ENCODE measurements around the gene CHTF8. TPM values are rescaled to one million over a fixed set of nuclear protein-coding genes. Genes with fewer than 3 reads are reported as not detected.

Gene CHTF8
- total RNA-seq, 2 experiments from 2014 or later = 25.8 to 28.5 TPM

GRCh38 chr16:69113216-69113615, 19.2 kb downstream of the CHTF8 start:
- intact Hi-C loops (cut with DNase I, micrococcal nuclease) = no loop called here
- H3K36me3 ChIP-seq (ENCODE audit: insufficient read depth, low read length) = peaks cover 43% of the 10 kb centered on the region
- H3K9me3 Mint-ChIP-seq = no peaks in the 10 kb centered on the region
- peaks cover 76% of the 10 kb centered on the region for H3K36me3 Mint-ChIP-seq (ENCODE audit: low read depth)
- DNase-seq (no peak), ATAC-seq (ENCODE audit: poor library complexity) (no peak)
- no peaks in the 10 kb centered on the region for H3K9me3 ChIP-seq (ENCODE audit: control insufficient read depth in 1 of 2, insufficient read depth in 1 of 2, low read length in 2 of 2)
- ChIA-PET CTCF (interaction anchor here (1.3 to 2.2 kb wide), 2 partner anchors 11 to 16 kb away, joined by 7 to 17 read pairs; no protein-coding TSS in a partner anchor), POLR2A (no interaction called here)
- peaks cover 1% of the 10 kb centered on the region for H3K4me1 Mint-ChIP-seq (ENCODE audit: low read depth)
- peaks cover 9 to 12% of the 10 kb centered on the region in 2 experiments for H3K27me3 ChIP-seq (ENCODE audit: control insufficient read depth in 1 of 2, insufficient read depth in 2 of 2, low read length in 2 of 2)
- H3K27ac ChIP-seq (ENCODE audit: low read depth in 1 of 2, low read length in 2 of 2) = no peak overlapping the region
- H3K4me3 Mint-ChIP-seq = no peak overlapping the region
- H3K27ac Mint-ChIP-seq = no peak overlapping the region
- H3K27me3 Mint-ChIP-seq = peaks cover 15% of the 10 kb centered on the region
- peaks cover 5% of the 10 kb centered on the region for H3K4me1 ChIP-seq (ENCODE audit: insufficient read depth, low read length)
- no peak overlapping the region for H3K4me3 ChIP-seq (ENCODE audit: low read length)
- no peak for TF ChIP-seq CTCF (IDR thresholded peaks at IDR 0.05)

GRCh38 chr16:69112285-69113129, 19.9 kb downstream of the CHTF8 start:
- peak; percentile 74 for TF ChIP-seq CTCF (IDR thresholded peaks at IDR 0.05)
- peak in 12 of 14 experiments; percentile 18 to 62 (median 34) for DNase-seq
- ATAC-seq (ENCODE audit: poor library complexity) = peak; percentile 63
- H3K27ac Mint-ChIP-seq = no peak overlapping the region
- peaks cover 21% of the 10 kb centered on the region for H3K27me3 Mint-ChIP-seq
- H3K36me3 ChIP-seq (ENCODE audit: insufficient read depth, low read length) = peaks cover 36% of the 10 kb centered on the region
- H3K4me1 Mint-ChIP-seq (ENCODE audit: low read depth) = peaks cover 7% of the 10 kb centered on the region
- CTCF ChIA-PET = interaction anchor here (1.3 to 2.2 kb wide), 2 partner anchors 12 to 17 kb away, joined by 7 to 17 read pairs; no protein-coding TSS in a partner anchor
- intact Hi-C loops (cut with DNase I, micrococcal nuclease) = no loop called here
- no peak overlapping the region for H3K4me3 ChIP-seq (ENCODE audit: low read length)
- no peak overlapping the region for H3K27ac ChIP-seq (ENCODE audit: low read depth in 1 of 2, low read length in 2 of 2)
- peaks cover 16 to 18% of the 10 kb centered on the region in 2 experiments for H3K27me3 ChIP-seq (ENCODE audit: control insufficient read depth in 1 of 2, insufficient read depth in 2 of 2, low read length in 2 of 2)
- no peaks in the 10 kb centered on the region for H3K9me3 Mint-ChIP-seq
- H3K36me3 Mint-ChIP-seq (ENCODE audit: low read depth) = peaks cover 71% of the 10 kb centered on the region
- POLR2A ChIA-PET = no interaction called here
- no peaks in the 10 kb centered on the region for H3K9me3 ChIP-seq (ENCODE audit: control insufficient read depth in 1 of 2, insufficient read depth in 1 of 2, low read length in 2 of 2)
- no peak overlapping the region for H3K4me3 Mint-ChIP-seq
- H3K4me1 ChIP-seq (ENCODE audit: insufficient read depth, low read length) = peaks cover 12% of the 10 kb centered on the region

GRCh38 chr16:69111876-69112230, 20.5 kb downstream of the CHTF8 start:
- H3K4me3 Mint-ChIP-seq = no peak overlapping the region
- H3K27me3 Mint-ChIP-seq = peaks cover 25% of the 10 kb centered on the region
- no peak overlapping the region for H3K27ac Mint-ChIP-seq
- peaks cover 19% of the 10 kb centered on the region for H3K4me1 ChIP-seq (ENCODE audit: insufficient read depth, low read length)
- ATAC-seq (ENCODE audit: poor library complexity) = no peak
- H3K4me1 Mint-ChIP-seq (ENCODE audit: low read depth) = peaks cover 11% of the 10 kb centered on the region
- intact Hi-C loops (cut with DNase I, micrococcal nuclease) = no loop called here
- no peak for TF ChIP-seq CTCF (IDR thresholded peaks at IDR 0.05)
- peaks cover 65% of the 10 kb centered on the region for H3K36me3 Mint-ChIP-seq (ENCODE audit: low read depth)
- H3K27ac ChIP-seq (ENCODE audit: low read depth in 1 of 2, low read length in 2 of 2) = no peak overlapping the region
- ChIA-PET POLR2A (no interaction called here), CTCF (no interaction called here)
- H3K9me3 Mint-ChIP-seq = no peaks in the 10 kb centered on the region
- no peak overlapping the region for H3K4me3 ChIP-seq (ENCODE audit: low read length)
- H3K27me3 ChIP-seq (ENCODE audit: control insufficient read depth in 1 of 2, insufficient read depth in 2 of 2, low read length in 2 of 2) = peaks cover 23 to 24% of the 10 kb centered on the region in 2 experiments
- H3K9me3 ChIP-seq (ENCODE audit: control insufficient read depth in 1 of 2, insufficient read depth in 1 of 2, low read length in 2 of 2) = peaks cover 0 to 5% of the 10 kb centered on the region in 2 experiments
- peaks cover 33% of the 10 kb centered on the region for H3K36me3 ChIP-seq (ENCODE audit: insufficient read depth, low read length)
- DNase-seq = no peak

Data from CD4-positive, alpha-beta T cell (primary cell).